DOHH2 (cell line): ENCODE measurements around the gene PRELID2.

Source experiments
- EZH2phosphoT487 ChIP-seq: fragments of 200-600 bp; sonication (generic); IDR thresholded peaks from 2 replicates; pipeline ENCODE4 v1.6.1; 2017; ENCODE audit warnings: borderline replicate concordance, mild to moderate bottlenecking, antibody characterized with exemption, low read length, moderate library complexity, mixed read lengths
- TF ChIP-seq, protein P1 (sequence below): fragments of 200-600 bp; sonication (generic); IDR thresholded peaks from one replicate; pipeline ENCODE4 v1.5.1; 2014; ENCODE audit warnings: antibody characterized with exemption, mild to moderate bottlenecking, low read depth, low read length; ENCODE audit not compliant: poor library complexity, severe bottlenecking

DNA sequence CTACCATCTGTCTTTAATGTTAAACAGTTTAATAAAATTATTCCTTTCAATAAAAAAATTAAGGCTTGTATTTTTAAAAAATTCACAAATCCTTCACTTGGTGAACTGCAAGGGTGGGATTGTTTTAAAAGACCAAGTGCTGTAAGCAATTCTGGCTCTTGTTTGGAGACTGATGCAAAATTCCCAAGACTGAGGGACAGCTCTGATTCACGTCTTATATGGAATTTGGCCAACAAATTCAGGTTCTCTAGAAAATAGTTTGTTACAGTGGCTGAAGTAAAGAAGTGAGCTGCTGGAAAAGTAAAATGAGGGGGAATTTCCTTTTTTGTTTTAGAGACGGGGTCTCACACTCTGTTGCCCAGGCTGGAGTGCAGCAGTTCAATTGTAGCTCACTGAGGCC, 58.3 kb downstream of the PRELID2 start:
- TF ChIP-seq, protein P1, sequence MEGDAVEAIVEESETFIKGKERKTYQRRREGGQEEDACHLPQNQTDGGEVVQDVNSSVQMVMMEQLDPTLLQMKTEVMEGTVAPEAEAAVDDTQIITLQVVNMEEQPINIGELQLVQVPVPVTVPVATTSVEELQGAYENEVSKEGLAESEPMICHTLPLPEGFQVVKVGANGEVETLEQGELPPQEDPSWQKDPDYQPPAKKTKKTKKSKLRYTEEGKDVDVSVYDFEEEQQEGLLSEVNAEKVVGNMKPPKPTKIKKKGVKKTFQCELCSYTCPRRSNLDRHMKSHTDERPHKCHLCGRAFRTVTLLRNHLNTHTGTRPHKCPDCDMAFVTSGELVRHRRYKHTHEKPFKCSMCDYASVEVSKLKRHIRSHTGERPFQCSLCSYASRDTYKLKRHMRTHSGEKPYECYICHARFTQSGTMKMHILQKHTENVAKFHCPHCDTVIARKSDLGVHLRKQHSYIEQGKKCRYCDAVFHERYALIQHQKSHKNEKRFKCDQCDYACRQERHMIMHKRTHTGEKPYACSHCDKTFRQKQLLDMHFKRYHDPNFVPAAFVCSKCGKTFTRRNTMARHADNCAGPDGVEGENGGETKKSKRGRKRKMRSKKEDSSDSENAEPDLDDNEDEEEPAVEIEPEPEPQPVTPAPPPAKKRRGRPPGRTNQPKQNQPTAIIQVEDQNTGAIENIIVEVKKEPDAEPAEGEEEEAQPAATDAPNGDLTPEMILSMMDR: no peak
- no peak for TF ChIP-seq EZH2phosphoT487
